PC-9 (cell line): ENCODE results near the gene ATIC. TPM values are rescaled to one million over a fixed set of nuclear protein-coding genes. Genes with fewer than 3 reads are reported as not detected.

Source experiments
- BruUV-seq: library from RNA; stranded (reverse); fragments of 400-500 nt; replicated peaks from 2 replicates; lab custom pipeline; 2021; lab: Mats Ljungman, UMichigan
- CTCF ChIA-PET: fragments of 300-600 bp; sonication (Branson Sonifier 250); formaldehyde crosslinking; loops from one replicate; lab custom pipeline; 2022; ENCODE audit warnings: antibody characterized with exemption; lab: Charles Lee
- POLR2A ChIA-PET: fragments of 300-600 bp; sonication (Branson Sonifier 250); formaldehyde crosslinking; loops from one replicate; lab custom pipeline; 2022; ENCODE audit warnings: antibody characterized with exemption; ENCODE audit not compliant: unreplicated experiment; lab: Charles Lee
- DNase-seq, 2 experiments: peaks; one replicate each; pipeline versions ENCODE4 v3.0.0 to v3.0.0-alpha.2; 2015 to 2022; ENCODE audit warnings: mixed read lengths in 1 of 2
- H2AFZ ChIP-seq: fragments of 200-600 bp; sonication (generic); 2 replicates; pipeline ENCODE4 v1.8.1; 2017; ENCODE audit warnings: antibody characterized with exemption
- H3F3A ChIP-seq: fragments of 200-600 bp; sonication (generic); 2 replicates; pipeline ENCODE4 v1.8.1; 2017; ENCODE audit warnings: antibody characterized with exemption, mild to moderate bottlenecking, low read depth; ENCODE audit not compliant: insufficient read depth
- H3K27ac ChIP-seq: fragments of 200-600 bp; sonication (generic); 2 replicates; pipeline ENCODE4 v1.6.1; 2016; ENCODE audit warnings: mixed run types
- H3K27me3 ChIP-seq: fragments of 200-600 bp; sonication (generic); 2 replicates; pipeline ENCODE4 v1.6.1; 2016; ENCODE audit warnings: low read depth, mixed run types; ENCODE audit not compliant: insufficient read depth
- H3K36me3 ChIP-seq: fragments of 200-600 bp; sonication (generic); 2 replicates; pipeline ENCODE4 v1.6.1; 2016; ENCODE audit warnings: low read depth, mixed run types
- H3K4me1 ChIP-seq: fragments of 200-600 bp; sonication (generic); replicated peaks from 2 replicates; pipeline ENCODE4 v1.6.1; 2016; ENCODE audit warnings: mixed run types; ENCODE audit not compliant: insufficient read depth
- H3K4me2 ChIP-seq: fragments of 200-600 bp; sonication (generic); 2 replicates; pipeline ENCODE4 v1.6.1; 2017; ENCODE audit warnings: mixed run types
- H3K4me3 ChIP-seq: fragments of 200-600 bp; sonication (generic); 2 replicates; pipeline ENCODE4 v1.6.1; 2016; ENCODE audit warnings: mixed run types
- H3K79me2 ChIP-seq: fragments of 200-600 bp; sonication (generic); 2 replicates; pipeline ENCODE4 v1.6.1; 2017; ENCODE audit warnings: low read depth, mixed run types
- H3K9me2 ChIP-seq: fragments of 200-600 bp; sonication (generic); 2 replicates; pipeline ENCODE4 v1.8.1; 2017; ENCODE audit warnings: mild to moderate bottlenecking; ENCODE audit not compliant: insufficient read depth
- H3K9me3 ChIP-seq: fragments of 200-600 bp; sonication (generic); 2 replicates; pipeline ENCODE4 v1.8.1; 2016; ENCODE audit warnings: low read depth; ENCODE audit not compliant: insufficient read depth
- H4K20me1 ChIP-seq: fragments of 200-600 bp; sonication (generic); 2 replicates; pipeline ENCODE4 v1.8.1; 2017; ENCODE audit not compliant: insufficient read depth
- EZH2 ChIP-seq: fragments of 200-600 bp; sonication (generic); IDR thresholded peaks from 2 replicates; pipeline ENCODE4 v1.8.0; 2017; ENCODE audit warnings: antibody characterized with exemption, low read depth
- intact Hi-C: fragments of 100-400 bp; cut with micrococcal nuclease; formaldehyde crosslinking; loops from one replicate; pipeline ENCODE4 v1.10.0; 2022; ENCODE audit not compliant: unreplicated experiment
- total RNA-seq: library from RNA; stranded (reverse); gene quantifications from 2 replicates; pipeline ENCODE4 v1.2.3, GENCODE V29; 2021
- TF ChIP-seq, protein P1 (sequence below): fragments of 200-600 bp; sonication (generic); conservative IDR thresholded peaks from 2 replicates; pipeline ENCODE4 v1.6.1; 2017; ENCODE audit warnings: mixed run types, antibody characterized with exemption, mild to moderate bottlenecking, moderate library complexity

The ATIC gene
- total RNA-seq, 1 experiment from 2014 or later = 290 TPM

DNA sequence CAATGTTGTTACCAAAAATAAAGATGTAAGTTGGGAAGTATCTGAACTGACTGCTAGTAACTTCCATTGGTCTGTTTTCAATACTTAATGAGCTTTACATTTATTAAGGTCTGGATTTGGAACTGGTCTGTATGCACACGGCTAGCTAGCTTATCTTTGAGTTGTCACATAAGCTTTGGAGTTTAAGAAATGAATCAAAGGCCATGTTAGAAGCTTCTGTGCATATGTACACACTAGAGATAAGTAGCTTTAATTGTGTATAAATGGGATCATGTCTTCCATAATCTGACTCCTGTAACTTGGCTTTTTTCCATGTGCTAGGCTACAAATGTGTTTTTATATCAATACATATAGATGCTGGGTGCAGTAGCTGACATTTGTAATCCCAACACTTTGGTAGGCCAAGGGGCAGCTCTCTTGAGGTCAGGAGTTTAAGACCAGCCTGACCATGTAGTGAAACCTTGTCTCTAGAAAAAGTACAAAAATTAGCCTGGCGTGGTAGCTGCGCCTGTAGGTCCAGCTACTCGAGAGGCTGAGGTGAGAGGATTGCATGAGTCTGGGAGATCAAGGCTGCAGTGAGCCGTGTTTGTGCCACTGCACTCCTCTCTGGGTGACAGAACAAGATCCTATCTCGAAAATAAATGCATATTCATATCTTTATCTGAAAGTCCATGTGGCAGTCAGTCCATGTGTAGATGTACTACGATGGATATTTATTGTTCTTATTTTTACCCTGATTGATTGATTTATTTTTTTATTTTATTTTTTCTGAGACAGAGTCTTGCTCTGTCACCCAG is 27.2 kb downstream of the ATIC start:
- Histone ChIP-seq H4K20me1 (peaks cover 10% of the 10 kb centered on the region; the same call in 1 of the 2 replicates), H3K79me2 (no peaks in the 10 kb centered on the region), H3K36me3 (peaks cover 77% of the 10 kb centered on the region), H3K9me2 (no peaks in the 10 kb centered on the region), H3K27me3 (no peaks in the 10 kb centered on the region), H2AFZ (no peak overlapping the region), H3F3A (peaks cover 15% of the 10 kb centered on the region; the same call in 1 of the 2 replicates), H3K4me2 (no peak overlapping the region), H3K4me3 (no peak overlapping the region), H3K27ac (no peak overlapping the region), H3K4me1 (no peaks in the 10 kb centered on the region), H3K9me3 (no peaks in the 10 kb centered on the region)
- no TSS peak for BruUV-seq
- intact Hi-C loops = no loop called here
- TF ChIP-seq, protein P1, sequence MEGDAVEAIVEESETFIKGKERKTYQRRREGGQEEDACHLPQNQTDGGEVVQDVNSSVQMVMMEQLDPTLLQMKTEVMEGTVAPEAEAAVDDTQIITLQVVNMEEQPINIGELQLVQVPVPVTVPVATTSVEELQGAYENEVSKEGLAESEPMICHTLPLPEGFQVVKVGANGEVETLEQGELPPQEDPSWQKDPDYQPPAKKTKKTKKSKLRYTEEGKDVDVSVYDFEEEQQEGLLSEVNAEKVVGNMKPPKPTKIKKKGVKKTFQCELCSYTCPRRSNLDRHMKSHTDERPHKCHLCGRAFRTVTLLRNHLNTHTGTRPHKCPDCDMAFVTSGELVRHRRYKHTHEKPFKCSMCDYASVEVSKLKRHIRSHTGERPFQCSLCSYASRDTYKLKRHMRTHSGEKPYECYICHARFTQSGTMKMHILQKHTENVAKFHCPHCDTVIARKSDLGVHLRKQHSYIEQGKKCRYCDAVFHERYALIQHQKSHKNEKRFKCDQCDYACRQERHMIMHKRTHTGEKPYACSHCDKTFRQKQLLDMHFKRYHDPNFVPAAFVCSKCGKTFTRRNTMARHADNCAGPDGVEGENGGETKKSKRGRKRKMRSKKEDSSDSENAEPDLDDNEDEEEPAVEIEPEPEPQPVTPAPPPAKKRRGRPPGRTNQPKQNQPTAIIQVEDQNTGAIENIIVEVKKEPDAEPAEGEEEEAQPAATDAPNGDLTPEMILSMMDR = no peak
- no peak for TF ChIP-seq EZH2
- POLR2A ChIA-PET = interaction anchor here (0.5 kb wide), 1 partner anchor 582 kb away, joined by 17 read pairs; no protein-coding TSS in a partner anchor
- CTCF ChIA-PET = no interaction called here
- no peak for DNase-seq

DNA sequence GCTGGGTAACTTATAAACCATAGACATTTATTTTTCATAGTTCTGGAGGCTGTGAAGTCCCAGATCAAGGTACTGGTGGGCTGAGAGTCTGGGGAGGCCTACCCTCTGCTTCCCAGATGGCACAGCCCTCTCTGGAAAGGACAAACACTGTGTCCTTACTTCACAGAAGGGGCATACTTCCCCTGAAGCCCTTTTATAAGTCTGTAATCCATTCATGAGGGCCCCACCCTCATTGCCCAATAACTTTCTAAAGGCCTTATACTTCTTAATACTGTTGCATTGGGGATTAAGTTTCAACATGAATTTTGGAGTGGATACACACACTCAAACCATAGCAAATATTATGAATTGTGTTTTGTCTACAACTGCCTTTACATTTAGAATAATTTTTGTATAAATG is 36.0 kb downstream of the ATIC start:
- POLR2A ChIA-PET = no interaction called here
- no TSS peak for BruUV-seq

DNA sequence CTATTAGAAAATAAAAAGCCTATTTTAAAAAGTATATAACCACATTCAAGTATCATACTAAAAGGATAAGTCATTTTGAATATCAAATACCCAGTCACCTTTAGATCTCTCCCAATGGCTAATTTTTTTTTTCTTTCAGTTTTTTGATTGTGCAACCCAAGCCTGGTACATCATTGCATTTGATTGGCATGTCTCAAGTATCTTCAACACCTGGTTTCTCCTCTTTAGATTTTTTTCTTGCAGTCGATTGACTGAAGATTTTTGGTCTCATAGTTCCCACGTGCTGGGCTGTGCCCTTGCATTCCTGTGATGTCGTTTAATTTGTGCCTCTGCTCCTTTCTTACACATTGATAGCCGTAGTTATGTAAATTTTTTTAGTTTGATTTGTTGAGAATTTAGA is 40.7 kb downstream of the ATIC start:
- BruUV-seq = no TSS peak
- Histone ChIP-seq H3K36me3 (peaks cover 29% of the 10 kb centered on the region), H3K4me1 (no peaks in the 10 kb centered on the region), H3K4me2 (no peak overlapping the region), H3K9me3 (no peaks in the 10 kb centered on the region), H3K79me2 (no peaks in the 10 kb centered on the region), H3K27ac (no peak overlapping the region), H3K27me3 (no peaks in the 10 kb centered on the region), H2AFZ (no peak overlapping the region), H3K4me3 (no peak overlapping the region), H3K9me2 (no peaks in the 10 kb centered on the region), H4K20me1 (no peaks in the 10 kb centered on the region), H3F3A (peaks cover 4% of the 10 kb centered on the region; the same call in 1 of the 2 replicates)
- CTCF ChIA-PET = no interaction called here
- no peak for DNase-seq
- POLR2A ChIA-PET = no interaction called here
- intact Hi-C loops = no loop called here
- TF ChIP-seq, protein P1 = no peak
- TF ChIP-seq EZH2 = no peak

More for the DNA sequence above, 36.0 kb downstream of the ATIC start:
- Histone ChIP-seq H3K79me2 (no peaks in the 10 kb centered on the region), H3K9me3 (no peaks in the 10 kb centered on the region), H3K36me3 (peaks cover 68% of the 10 kb centered on the region), H3K27ac (no peak overlapping the region), H3F3A (peaks cover 4% of the 10 kb centered on the region; the same call in 1 of the 2 replicates), H4K20me1 (peaks cover 4% of the 10 kb centered on the region; the same call in 1 of the 2 replicates), H3K4me3 (no peak overlapping the region), H3K27me3 (no peaks in the 10 kb centered on the region), H3K4me1 (no peaks in the 10 kb centered on the region), H2AFZ (no peak overlapping the region), H3K4me2 (no peak overlapping the region), H3K9me2 (no peaks in the 10 kb centered on the region)
- intact Hi-C loops = loop anchor here (5.0 kb wide), 1 partner anchor 84 kb away; no protein-coding TSS in a partner anchor
- no peak for TF ChIP-seq EZH2
- CTCF ChIA-PET = no interaction called here
- no peak for DNase-seq
